ENCODE data around the gene SMOC2. TPM values are rescaled to one million over a fixed set of nuclear protein-coding genes. Genes with fewer than 3 reads are reported as not detected.

Gene SMOC2
- total RNA-seq, 1 donor from 2014 or later: not detected

DNA sequence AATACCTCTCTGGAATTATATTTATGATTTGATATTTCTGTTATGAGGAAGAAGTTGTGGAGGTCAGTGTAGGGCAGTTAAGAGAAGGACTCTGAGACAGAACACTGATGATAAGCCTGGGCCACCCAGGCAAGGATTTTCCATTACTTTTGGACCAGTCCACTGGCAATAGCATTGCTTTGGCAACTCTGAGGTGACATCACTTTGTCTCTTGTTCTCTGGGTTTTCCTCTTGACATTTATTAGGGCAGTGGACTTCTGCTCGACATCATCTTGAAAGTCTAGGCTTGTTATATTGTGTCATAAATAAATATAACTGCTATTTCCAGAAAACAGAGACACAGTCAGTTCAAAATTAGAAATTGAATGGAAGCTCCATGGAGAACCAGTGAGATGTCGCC is 268.0 kb downstream of the SMOC2 start:
- no peak for DNase-seq (ENCODE audit: low read depth in 2 of 2)

DNA sequence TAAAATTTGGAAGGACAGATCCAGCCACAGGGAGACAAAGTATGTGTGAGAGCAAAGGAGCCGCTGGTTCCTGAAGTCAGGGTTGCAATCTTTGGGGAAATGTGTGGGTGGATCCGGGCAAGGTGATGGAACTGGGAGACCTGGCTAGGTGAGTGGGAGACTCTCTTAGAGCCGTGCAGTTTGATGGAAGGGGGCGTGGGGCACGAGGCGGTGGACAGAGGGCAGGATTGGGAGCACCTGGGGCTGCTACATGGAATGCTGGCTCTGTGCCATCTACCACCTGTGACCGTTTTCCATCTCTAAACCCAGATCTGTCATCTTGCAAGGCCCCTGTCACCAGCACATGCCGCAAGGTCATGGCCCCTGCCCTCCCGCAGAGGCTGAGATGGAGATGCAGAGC is 268.4 kb downstream of the SMOC2 start:
- DNase-seq (ENCODE audit: low read depth in 2 of 2): no peak

DNA sequence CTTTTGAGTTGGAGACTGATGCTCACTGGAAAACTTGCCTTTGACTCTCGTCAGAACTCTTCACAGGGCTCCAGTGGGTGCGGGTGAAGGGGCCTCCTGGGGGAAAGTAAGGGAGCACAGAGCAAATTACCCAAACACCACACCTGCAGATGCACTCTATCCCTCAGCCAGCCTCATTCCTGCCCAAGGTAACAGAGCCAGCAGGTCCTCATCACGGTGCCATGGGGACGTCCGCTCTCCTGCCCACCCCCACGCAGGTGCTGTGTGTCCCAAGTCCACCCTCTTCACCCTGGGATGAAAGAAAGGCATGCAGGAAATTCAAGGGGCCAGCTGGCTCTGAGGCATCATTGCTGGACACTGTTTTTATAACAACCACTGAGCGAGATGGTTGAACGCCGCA is 269.0 kb downstream of the SMOC2 start:
- DNase-seq (ENCODE audit: low read depth in 2 of 2): no peak

DNA sequence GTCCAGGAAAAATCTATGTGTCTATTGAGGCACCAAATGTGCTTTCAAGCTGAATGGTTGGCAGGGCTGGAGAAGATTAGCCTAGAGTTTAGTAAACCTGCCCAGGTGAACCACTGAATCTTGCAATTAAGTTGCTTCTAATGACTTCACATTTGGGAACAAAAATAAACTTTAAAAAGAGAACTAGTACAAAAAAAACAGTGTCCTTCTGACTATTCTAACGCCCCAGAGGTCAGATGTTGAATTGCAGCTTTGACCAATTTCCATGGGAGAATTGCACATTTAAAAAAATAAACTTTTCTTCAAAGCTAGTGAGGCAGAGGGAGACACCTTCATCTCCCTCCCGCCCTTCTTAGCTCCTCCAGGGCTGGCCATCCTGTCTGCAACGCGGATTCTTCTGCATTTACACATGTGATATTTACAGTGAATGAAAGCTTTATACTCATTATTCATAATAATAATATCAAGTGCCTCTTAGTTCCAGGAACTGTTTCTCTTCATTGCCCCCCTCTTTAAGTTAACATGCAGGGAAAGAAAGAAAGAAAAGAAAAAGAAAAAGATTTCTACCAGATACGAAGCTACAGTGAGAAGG is 270.2 kb downstream of the SMOC2 start:
- DNase-seq (ENCODE audit: low read depth in 2 of 2): no peak

DNA sequence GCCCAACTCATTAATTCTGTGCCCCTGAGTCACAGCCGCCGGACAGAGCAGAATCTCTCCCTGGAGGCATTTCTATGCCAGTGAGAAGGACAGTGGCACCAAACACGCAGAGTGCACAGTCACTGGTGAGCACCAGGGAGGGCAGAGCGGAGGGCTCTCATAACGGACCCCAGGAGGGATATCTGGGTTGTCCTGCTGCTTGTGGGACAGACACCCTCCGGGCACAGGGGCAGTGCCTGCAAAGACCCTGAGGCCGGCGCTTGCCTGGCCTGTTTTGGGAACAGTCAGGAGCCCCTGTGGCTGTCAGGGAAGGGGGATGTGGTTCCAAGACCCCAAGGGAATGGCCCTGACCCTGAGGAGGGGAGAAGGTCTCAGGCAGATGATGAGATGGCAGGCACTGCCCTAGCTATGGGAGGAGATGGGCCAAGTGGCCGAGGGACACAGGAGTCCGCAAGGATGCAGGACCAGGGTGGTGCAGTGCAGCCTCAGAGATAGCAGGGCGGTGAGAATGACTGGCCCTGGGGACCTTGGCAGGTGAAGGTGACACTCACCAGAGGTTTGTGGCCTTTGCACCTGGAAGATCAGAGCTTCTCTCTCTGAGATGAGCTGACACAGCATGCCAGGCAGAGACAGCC is 270.8 kb downstream of the SMOC2 start:
- no peak for DNase-seq (ENCODE audit: low read depth in 2 of 2)

DNA sequence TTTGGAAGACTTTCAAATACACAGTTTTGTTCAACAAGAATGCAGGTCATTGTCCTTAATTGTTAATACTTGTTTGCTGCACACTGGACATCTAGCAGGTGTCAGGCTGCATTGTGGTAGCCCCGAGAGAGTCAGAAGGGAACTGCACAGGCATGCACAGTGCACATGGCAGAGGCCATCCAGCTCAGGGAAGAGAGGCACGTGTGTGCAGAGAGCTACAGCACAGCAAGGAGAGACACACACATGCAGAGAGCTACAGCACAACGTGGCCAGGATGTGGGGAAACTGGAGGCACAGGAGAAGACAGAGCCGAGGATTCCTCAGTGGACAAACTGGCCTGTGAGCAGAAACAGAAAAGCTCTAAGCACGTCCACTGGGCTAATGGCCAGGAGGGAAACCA is 272.0 kb downstream of the SMOC2 start:
- no peak for DNase-seq (ENCODE audit: low read depth in 2 of 2)

DNA sequence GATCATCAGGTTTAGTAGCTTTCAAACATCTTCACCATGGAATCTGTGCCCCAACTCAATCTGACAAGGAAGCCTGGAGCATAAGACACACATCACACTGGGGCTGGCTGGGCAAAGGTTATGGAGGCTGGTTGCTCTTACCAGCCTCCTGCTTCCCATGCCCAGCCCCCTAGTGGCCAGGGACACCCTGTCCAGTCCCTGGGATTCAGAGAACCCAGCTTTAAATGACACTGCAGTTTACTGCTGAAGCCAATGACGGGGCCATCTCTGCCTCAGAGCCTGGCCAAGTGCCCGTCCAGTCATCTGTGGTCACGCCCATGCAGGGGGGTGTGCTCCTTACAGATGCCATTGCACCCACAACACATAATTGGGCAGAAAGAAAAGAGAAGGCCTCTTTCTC is 272.9 kb downstream of the SMOC2 start:
- no peak for DNase-seq (ENCODE audit: low read depth in 2 of 2)

DNA sequence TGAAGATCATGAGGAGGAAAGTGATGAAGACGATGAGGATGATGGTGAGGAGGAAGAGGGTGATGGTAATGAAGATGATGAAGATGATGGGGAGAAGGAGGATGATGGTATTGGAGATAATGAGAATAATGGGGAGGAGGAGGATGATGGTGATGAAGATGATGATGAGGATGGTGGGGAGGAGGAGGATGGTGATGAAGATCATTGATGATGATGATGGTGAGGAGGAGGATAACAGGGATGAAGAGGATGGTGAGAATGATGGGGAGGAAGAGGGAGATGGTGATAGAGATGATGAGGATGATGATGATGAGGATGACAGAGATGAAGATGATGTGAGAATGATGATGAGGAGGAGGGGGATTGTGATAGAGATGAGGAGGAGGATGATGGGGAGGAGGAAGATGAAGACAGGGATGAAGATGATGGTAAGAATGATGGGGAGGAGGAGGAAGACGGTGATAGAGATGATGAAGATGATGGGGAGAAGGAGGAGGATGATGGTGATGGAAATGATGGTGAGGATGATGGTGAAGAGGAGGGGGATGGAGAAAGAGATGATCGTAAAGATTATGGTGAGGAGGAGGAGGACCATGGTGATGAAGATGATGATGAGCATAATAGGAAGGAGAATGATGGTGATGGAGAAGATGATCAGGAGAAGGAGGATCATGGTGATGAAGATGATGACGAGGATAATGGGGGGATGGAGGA is 273.7 kb downstream of the SMOC2 start:
- no peak for DNase-seq (ENCODE audit: low read depth in 2 of 2)

DNA sequence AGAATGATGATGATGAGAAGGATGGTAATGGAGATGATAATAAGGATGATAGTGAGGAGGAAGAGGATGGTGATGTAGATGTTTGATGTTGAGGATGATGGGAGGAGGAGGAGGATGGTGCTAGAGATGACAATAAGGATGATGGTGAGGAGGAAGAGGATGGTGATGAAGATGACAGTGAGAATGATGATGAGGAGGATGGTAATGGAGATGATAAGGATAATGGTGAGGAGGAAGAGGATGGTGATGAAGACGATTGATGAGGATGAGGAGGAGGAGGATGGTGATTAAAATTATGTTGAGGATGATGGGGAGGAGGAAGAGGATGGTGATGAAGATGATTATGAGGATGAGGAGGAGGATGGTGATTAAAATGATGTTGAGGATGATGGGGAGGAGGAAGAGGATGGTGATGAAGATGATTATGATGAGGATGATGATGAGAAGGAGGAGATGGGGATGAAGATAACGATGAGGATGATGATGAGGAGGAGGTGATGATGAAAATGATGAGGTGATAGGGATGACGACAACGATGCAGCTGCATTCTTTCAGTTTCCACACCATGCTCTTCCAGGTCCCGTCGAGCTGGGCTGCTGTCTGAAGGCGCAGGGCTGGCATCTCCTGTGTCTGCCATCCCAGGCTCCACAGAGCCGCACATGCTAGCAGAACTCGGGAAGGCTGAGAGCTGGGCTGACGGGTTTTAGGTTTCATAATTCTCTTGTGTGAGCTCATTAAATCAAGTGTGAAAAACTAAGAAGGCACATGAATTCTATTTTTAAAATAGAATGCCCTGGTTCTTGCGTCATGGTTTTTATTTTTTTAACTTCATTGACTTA is 274.9 kb downstream of the SMOC2 start:
- DNase-seq (ENCODE audit: low read depth in 2 of 2): no peak

DNA sequence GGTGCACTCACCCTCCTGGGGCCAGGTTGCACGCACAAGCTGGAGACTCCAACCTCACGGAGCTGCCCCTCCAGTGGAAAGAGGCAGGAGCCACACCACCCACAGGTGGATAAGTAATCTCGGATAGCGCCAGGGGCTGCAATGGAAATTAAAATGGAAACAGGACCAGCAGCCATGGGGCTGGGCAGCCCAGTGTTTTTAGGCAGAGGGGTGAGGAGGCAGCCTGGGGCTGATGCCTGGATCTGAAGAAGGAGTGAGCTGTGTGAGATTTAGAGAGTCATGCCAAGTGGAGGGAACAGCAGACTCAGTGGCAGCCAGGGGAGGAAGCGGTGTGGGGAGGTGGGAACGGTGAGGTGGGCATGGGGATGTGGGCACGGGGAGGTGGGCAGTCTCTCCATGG is 275.6 kb downstream of the SMOC2 start:
- DNase-seq (ENCODE audit: low read depth in 2 of 2): no peak

DNA sequence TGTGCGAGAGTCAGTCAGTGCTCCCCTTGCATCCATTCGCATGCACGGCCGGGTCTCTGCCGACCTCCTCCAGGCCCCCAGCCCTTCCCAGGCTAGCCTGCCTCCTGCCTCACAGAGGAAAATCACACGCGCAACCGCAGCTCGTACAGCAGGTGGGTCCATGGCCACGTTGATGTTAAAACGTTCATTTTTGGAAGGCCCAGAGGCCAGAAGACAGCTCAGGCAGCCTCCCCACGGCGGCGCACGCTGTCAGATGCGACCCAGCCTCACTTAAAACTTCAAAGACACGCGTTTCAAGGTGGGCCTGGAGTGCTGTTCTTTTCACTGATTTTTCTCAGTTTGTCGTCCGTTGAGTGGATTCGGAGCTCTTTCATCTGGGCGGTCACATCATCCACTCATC is 276.5 kb downstream of the SMOC2 start:
- no peak for DNase-seq (ENCODE audit: low read depth in 2 of 2)

Other genes with a start within 250 kb of the SMOC2 start
- gene DACT2, start 121.4 kb upstream of the SMOC2 start, total RNA-seq: not detected in 2 replicates

All from lung microvascular endothelial cell (primary cell).